Stimulated activated CD4-positive, alpha-beta T cell treated with anti-CD3 and anti-CD28 coated beads, Interleukin-15, amount 100 ng/mL, for 1 hour (primary cell): ENCODE results near the gene TCL1A.
"Not testable (repeated sequence)": the region's sequence is repeated elsewhere in the genome, so short reads cannot be mapped to it uniquely, and the experiment has no call there.

Experiments
- DNase-seq, 2 donors: peaks; one replicate each; pipeline ENCODE4 v3.0.0-alpha.2; 2020; ENCODE audit warnings: low read depth in 1 of 2, low spot score in 1 of 2

The TCL1A gene, protein sequence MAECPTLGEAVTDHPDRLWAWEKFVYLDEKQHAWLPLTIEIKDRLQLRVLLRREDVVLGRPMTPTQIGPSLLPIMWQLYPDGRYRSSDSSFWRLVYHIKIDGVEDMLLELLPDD

DNA sequence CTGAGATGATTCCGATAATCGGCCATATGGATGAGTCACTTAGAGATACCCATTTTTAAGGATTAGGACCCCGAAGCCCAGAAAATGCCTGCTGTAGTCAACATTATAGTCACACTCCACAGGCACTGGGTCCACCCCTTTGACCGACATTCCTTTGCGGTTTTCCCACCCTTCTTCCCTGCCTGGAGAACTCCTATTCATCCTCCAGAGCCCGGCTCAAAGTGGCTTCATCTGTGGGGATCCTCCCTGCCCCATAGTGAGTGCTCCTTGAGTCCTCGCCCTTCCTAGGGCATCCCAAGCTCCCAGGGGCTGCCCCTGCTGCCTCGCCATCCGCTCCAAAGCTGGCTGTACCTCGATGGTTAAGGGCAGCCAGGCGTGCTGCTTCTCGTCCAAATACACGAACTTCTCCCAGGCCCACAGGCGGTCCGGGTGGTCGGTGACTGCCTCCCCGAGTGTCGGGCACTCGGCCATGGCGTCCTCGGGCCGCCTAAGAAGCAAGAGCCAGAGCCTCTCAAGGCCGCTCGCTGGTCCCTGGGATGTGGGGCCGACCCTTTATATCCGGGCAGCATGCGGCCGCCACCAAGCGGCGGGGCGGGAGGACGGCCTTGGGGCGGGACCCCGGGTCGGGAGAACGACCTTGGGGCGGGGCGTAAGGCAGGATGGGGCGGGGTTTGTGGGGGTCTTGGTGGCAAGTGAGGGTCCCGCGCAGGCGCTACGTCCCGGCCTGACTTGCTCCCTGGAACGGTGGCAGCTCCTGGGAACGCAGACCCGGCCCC is at the start of gene TCL1A:
Gene TCL1A (minus strand): TSS at position 530 of the 776 bp plus-strand sequence. CDS start 59 bp downstream, at position 471.
- DNase-seq, result no peak

DNA sequence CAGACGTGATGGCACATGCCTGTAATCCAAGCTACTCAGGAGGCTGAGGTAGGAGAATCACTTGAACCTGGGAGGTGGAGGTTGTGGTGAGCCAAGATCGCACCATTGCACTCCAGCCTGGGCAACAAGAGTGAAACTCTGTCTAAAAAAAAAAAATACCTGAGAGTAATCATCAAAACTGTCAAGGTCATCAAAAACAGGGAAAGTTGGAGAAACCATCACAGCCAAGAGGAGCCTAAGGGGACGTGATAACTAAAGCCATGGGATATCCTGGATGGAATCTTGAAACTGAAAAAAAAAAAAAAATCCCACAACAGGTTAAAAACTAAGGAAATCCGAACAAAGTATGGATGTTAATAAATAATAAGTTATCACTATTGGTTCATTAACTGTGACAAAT is 49.1 kb upstream of the TCL1A start:
- DNase-seq, result not testable (repeated sequence)

DNA sequence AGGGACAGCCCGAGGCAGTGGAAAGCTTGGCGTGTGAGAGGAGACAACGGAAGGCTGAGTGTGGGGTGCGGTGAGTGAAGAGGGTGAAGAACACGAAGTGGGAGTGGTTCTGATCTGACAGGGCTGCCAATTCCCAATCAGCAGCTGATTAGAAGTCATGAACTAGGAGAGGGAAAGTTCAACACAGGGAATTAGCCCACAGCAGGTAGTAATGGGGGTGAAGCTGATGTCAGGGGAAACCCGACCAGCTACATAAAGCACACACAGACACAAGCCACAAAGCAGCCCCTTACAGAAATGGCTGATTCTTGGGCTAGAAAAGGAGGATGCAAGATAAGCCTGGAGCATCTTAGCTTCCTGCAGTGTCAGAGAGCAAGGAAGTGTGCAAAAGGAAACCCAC is 47.5 kb upstream of the TCL1A start:
- no peak for DNase-seq

DNA sequence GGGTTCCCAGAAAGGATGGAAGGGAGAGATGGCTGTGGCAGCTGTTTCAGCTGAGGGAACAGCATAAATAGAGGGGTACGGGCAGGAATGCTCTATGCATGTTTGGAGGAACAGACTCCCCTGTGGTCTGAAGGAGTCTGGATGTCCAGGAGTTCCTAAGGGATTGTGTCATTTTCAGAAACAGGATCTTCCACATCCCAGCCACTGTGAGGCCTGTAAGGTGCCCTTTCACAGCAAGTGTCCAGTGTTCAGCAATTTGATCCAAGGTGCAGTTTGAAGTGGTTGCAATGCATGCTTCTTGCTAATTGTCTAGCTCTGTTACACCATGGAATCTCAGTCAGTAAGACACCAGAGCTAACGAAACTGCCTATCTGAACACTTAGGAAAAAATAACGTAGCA is 46.7 kb upstream of the TCL1A start:
- no peak for DNase-seq

DNA sequence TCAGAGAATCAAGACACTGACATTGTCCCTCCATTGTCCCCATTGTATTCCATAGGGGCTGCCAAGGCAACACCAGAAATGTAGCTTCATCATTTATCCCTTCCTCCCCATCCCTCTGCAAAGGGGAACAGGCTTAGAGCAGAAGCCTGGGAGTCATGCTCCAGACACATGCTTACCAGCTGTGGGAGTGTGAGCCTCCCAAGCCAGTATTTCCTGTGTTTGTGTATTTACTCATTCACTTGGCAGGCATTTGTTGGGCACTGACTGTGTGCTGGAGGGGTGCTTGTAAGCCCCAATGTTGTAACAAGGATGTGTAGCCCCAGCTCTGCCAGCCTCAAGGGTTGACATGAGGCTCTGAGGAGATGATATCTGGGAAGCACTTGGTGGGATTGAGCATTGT is 46.0 kb upstream of the TCL1A start:
- no peak for DNase-seq

DNA sequence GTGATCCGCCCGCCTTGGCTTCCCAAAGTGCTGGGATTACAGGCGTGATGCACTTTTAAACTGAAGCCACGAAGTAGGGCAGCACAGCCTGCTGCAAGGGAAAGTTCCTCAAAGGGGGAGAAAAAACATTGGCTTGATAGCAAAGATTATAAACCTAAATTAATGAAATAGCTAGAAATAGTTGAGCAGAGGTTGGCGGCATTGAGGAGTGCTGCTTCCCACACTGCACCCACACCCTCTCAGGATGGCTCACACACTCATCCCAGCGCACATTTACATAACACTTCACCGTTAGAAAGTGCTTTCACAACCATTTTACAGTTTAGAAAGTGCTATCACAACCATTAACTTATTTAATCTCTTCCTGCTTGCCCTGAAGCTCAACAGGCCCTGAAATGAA is 44.4 kb upstream of the TCL1A start:
- no peak for DNase-seq

DNA sequence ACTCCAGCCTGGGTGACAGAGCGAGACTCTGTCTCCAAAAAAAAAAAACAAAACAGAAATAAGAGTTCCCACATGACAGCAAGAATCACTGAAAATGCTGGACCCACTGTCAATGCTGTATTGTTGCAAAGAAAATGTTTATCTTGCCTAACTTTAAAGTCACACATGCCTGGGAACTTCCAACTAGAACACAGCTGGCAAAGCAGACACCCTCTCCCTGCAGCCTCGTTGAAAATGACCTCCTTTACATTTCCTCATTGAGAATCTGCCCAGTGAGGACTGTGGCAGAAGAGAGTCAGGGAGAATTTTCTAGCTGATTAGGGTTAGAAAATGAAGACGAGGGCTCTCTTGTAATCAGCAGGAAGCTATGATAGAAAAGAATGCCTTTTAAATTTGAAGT is 42.8 kb upstream of the TCL1A start:
- no peak for DNase-seq

DNA sequence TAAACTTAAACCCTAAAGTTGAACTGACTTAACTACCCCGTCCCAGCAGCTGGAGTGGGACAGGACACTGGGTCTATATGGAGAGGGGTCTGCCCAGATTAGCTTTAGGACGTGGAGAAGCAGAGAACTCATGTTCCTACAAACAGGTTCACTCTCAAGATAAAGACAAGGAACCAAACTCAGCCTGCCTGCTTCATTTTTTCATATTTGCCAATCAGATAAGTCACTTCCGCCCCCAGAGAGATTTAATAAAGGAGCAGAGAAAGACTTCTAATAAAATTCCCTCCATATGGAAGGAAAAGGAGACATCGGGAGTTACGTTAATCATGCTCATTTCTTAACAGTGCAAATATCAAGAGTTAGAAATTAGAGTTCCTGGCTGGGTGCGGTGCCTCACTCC is 42.2 kb upstream of the TCL1A start:
- no peak for DNase-seq

DNA sequence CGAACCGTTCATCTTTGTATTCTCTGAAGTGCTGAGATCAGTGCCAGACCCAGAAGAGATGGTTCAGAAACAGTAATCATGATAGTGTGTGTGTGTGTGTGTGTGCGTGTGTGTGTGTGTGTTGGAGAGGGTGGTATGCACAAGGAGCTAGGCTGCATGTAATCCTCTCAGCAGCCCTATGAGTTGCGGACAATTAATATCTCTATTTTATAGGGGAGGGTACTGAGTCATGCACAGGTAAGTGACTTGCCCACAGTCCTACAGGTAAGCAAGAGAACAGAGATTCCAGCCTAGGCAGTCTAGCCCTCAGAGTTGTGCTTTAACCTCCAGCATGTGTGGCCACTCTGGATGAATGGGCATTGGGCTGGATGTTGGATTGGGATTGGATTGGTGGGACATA is 27.9 kb upstream of the TCL1A start:
- no peak for DNase-seq

DNA sequence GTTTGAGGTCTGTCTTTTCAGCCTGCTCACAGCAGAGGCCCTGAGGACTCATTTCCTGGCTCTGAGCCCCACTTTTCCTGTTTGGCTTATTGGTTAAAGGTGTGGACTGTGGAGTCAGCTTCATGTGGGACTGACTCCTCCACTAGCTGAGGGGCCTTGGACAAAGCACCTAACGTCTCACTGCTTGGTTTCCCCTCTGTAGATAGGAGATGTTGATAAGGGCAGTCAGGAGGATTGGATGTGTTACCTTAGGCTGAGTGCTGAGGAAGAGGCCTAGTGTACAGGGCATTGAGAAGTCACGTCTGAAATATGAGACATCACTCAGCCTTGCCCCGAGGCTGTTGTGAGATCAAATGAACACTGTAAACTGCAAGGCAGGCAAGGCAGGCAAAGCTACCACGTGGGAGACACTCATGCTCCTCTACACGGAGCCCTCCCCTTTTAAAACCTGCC is 27.1 kb upstream of the TCL1A start:
- DNase-seq, result no peak

DNA sequence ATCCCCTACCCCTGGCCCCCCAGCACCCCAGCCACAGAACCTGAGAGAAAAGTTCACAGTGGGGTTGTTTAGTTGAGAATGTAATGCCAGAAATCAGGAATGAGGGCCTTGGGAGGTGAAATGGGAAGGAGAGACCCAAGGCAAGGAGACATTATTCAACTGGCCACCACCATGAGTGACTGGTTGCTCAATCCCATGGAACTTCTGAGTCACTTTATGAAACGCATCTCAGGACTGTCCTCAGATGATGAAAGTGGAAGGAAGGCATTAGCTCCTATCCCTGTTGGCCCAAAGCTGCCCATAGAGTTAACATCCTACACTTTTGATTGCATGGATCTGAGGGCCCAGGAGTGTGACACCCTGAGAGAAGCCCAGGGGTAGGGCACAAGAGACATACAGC is 25.4 kb upstream of the TCL1A start:
- DNase-seq, result no peak

DNA sequence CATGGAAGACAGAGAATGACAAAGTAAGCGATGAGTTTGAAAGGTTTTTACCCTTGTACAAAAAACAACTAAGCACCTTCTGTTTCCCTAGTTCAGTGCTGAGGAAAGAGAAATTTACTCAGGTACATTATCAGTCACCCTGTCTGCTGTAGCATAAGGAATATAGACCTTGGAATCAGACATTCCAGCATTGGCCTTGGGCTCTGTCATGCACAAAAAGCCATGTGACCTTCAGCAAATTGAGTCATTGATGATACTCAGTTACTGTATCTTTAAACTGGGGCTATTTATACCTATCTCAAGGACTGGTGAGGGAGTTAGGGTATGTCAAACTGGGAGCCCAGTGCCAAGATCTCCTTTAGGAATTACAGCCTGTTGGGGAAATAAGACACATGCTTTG is 19.3 kb upstream of the TCL1A start:
- no peak for DNase-seq

DNA sequence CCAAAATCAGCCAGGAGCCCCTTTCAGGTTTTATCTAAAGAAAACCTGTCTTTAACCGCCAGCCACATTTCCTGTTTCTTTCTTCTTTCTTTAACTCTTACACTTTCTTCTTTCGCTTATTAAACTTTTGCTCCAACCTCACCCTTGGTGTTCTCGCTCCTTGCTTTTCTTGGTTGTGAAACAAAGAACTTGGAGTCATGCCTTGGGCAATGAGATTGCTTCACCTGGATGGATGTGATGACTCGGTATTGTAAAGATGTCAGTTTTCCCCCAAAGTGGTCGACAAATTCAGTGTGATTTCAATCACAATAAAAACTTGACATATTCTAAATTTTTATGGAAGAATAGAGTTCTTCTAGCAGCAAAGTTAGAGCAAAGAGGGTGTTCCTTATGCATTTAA is 16.2 kb upstream of the TCL1A start:
- DNase-seq, result no peak

DNA sequence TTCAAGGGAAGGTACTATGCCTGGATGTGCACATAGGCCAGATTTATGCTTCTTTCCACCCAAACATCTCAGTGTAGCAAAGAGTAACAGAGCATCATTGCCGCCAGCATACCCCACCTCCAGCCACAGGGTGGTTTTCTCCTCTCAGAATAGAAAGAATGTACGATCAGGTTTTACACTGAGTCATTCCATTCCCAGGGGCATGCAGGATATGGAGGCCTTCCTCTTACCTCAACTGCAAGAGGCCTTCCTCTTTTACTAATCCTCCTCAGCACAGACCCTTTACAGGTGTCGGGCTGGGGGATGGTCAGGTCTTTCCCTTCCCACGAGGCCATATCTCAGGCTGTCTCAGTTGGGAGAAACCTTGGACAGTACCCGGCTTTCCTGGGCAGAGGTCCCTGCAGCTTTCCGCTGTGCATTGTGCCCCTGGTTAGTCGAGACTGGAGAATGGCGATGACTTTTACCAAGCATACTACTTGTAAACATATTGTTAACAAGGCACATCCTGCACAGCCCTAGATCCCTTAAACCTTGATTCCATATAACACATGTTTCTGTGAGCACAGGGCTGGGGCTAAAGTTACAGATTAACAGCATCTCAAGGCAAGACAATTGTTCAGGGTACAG is 15.6 kb upstream of the TCL1A start:
- DNase-seq, result not testable (repeated sequence)

DNA sequence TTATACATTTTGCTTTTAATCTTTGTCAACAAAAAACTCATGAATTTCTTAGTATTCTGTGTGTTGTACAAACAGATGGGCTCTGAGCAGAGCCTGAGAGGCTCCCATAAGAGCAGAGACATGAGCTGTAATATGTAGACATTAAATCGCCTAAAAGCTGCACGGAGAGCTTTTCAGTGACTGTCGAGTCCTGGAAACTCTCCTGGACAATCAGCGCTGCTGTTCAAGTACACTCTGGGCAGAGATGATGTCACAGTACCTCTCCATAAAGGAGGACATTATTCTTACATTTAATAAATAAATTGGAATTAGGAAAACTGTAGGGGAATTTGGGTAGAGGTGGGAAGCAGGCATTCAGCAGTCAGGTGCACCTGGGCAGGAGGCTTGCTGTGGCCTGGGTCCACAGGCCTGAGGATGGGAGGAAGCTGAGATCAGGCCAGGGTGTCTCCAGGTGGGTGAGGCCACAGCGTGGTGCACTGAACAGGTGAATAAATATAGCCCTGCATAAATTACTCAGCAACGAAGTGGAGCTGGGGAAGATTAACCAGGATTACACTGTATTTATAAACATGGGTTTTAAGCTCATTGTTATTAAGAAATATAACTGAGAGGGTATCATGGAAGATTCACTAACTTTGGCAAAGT is 13.3 kb upstream of the TCL1A start:
- DNase-seq, result no peak

DNA sequence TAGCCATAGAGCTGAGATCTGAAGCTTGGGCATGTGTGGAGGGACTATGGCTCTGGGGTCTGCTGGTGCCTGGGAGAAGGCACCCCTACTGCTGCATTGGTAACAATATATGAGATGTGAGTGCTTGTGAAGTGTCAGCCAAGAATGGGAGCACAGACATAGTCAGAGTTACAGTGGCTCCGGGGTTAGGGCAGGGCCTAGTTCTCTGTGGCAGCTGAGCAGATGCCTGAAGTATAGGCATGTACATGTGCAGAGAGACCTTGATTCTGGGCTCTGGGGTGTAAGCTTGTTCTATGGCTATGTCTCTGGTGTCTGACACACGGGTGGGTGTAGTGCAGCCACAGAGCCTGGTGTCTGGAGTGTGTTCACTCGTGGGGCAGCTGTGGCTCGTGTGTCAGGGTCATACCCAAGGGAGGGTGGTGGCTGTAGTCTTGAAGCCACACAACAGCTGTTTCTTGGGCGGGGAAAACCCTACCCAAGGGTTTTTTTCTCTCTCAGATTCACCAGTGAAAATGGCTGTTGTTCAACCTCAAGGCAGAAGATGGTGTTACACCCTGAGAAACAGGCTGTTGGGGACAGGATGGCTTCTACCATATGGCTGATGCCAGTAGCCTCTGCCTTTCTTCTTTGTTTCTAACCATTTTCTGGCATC is 11.9 kb upstream of the TCL1A start:
- no peak for DNase-seq

DNA sequence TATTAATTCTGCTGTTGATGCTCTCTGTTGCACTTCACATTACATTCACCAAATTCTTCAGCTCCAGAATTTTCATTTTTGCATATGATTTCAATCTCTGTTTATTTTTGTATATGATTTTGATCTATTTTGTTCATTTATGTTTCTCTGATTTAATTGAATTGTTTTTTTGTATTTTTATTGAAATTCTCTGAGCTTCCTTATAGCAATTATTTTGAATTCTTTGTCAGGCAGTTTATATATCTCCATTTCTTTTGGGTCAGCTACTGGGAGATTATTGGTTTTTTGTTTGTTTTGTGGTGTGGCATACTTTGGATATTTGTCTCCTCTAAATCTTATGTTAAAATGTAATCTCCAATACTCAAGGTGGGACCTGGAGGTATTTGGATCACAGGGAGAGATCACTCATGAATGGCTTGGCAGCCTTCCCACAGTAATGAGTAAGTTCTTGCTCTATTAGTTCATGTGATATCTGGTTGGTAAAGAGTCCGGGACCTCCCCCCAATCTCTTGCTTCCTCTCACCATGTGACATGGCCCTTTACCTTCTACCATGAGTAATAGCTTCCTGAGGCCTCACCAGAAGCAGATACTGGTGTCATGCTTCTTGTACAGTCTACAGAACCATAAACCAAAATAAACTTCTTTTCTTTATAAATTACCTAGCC is 8.7 kb upstream of the TCL1A start:
- DNase-seq, result no peak

DNA sequence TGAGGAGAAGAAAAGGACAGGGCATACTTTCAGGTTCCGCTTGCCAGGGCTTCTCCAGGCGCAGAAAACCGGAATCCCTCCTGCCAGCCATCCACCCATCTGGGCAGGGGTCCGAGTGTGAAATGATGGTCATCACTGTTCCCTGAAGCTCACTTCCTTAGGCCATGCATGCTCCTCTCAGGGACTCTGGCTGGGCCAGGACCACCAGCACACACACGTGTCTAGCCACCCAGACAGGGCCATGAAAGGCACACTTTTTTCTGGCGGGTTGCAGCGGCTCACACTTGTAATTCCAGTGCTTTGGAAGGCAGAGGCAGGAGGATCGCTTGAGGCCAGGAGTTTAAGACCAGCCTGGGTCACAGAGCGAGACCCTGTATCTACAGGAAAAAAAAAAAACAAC is 1.5 kb downstream of the TCL1A start:
- DNase-seq, result no peak

DNA sequence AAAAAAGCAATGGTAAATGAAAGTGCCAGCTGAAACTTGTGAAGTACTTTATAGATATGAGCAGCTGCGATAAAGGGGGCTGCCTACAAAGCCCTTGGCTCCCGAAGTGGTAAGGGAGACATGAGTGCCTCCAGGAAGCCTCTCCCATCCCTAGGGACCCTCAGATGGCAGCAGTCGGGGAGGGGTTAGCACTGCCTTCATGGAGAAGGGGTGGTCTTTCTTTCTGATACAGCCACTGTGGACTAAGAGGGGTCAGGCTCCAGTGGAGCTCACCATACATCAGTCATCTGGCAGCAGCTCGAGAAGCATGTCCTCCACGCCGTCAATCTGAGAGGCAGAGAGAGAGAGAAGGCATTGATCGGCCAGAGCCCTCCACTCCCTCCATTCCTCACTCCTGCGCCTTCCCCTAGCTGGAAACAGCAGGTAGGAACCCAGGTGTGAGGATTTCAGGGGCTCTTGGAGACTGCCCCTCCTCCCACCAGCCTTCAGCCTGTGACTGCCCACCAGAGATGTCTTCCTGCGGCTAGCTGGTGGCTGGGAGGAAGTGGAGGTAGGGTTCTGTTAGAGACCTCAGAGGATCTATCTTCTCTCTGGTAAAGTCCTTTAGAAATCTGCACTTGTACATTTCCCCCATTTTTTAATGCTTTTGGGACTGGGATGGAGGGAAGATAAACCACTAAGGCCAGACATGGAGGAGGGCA is 2.3 kb downstream of the TCL1A start:
- DNase-seq, result no peak

DNA sequence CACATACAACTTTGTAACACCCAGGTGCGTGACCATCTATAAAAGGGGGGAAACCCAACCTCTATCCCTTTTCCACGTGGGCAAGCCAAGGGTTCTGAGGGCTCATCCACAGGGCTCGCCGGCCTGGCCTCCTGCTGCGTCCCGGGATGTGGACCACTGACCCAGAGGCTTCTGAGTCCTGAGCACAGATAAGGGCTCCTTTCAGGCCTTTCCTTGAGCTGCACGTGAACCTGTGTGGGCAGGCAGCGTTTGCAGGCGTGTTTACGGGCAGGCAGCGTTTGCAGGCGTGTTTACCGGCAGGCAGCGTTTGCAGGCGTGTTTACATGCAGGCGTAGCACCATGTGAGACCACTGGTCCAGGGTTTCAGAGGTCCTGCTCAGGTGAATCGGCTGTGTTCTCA is 3.8 kb downstream of the TCL1A start:
- DNase-seq, result no peak
